Uterus (tissue), 2 donors: ENCODE data around the gene THSD4.

Experiments used
- CTCF ChIP-seq, 4 experiments: fragments of 200-600 bp in 2 of 4; fragments of 450-650 bp in 2 of 4; sonication (generic) in 2 of 4; IDR thresholded peaks; one replicate each; pipeline ENCODE4 v1.5.1; 2016 to 2019; ENCODE audit warnings: antibody characterized with exemption in 4 of 4, mild to moderate bottlenecking in 2 of 4, moderate library complexity in 1 of 4
- POLR2A ChIP-seq, 2 donors: fragments of 450-650 bp; IDR thresholded peaks; one replicate each; pipeline ENCODE4 v1.6.1; 2016; ENCODE audit warnings: antibody characterized with exemption in 2 of 2, mild to moderate bottlenecking in 1 of 2, moderate library complexity in 1 of 2

GRCh38 chr15:71303977-71304376, 188.7 kb downstream of the THSD4 start:
- TF ChIP-seq CTCF (IDR thresholded peaks at IDR 0.05) = no peak
- no peak for TF ChIP-seq POLR2A (IDR thresholded peaks at IDR 0.05)
